AG04449 (cell line): Measurements from ENCODE around the gene CHST8.

Source experiments
- CTCF ChIA-PET: fragments of 350-600 bp; formaldehyde crosslinking; extraction: SDS; loops from one replicate; lab custom pipeline; 2021; ENCODE audit warnings: antibody characterized with exemption; lab: Yijun Ruan, JAX
- POLR2A ChIA-PET: fragments of 400-600, 350-600 bp; formaldehyde crosslinking; extraction: SDS; loops from one replicate; lab custom pipeline; 2020; ENCODE audit warnings: antibody characterized with exemption, inconsistent platforms; lab: Yijun Ruan, JAX
- DNase-seq: peaks from one replicate; pipeline ENCODE4 v3.0.0-alpha.2; 2010; ENCODE audit warnings: low read depth, low spot score
- H3K4me3 ChIP-seq: 2 replicates; pipeline ENCODE4 v1.5.1; 2011; ENCODE audit warnings: low read depth, mild to moderate bottlenecking, control low read depth, low read length
- CTCF ChIP-seq: IDR thresholded peaks from one replicate; pipeline ENCODE4 v1.5.1; 2011; ENCODE audit warnings: mild to moderate bottlenecking, moderate library complexity, low read length, control low read depth, inconsistent platforms; ENCODE audit not compliant: insufficient read depth; ENCODE audit errors: missing control alignments

Gene CHST8

GRCh38 chr19:33678796-33679585, 57.2 kb downstream of the CHST8 start:
- no peak for TF ChIP-seq CTCF
- ChIA-PET CTCF (no interaction called here), POLR2A (no interaction called here)
- DNase-seq: no peak
- H3K4me3 ChIP-seq: no peak overlapping the region

- H3K4me3 ChIP-seq: no peak overlapping the region
- CTCF ChIA-PET: no interaction called here
- POLR2A ChIA-PET: no interaction called here
- no peak for TF ChIP-seq CTCF
- no peak for DNase-seq
Observed at GRCh38 chr19:33679696-33680095, 57.9 kb downstream of the CHST8 start.

- ChIA-PET POLR2A (no interaction called here), CTCF (no interaction called here)
- TF ChIP-seq CTCF: no peak
- no peak for DNase-seq
- H3K4me3 ChIP-seq: no peak overlapping the region
Observed at GRCh38 chr19:33681081-33681680, 59.4 kb downstream of the CHST8 start.

GRCh38 chr19:33683881-33684537, 62.3 kb downstream of the CHST8 start:
- no peak overlapping the region for H3K4me3 ChIP-seq
- POLR2A ChIA-PET: no interaction called here
- DNase-seq: no peak

GRCh38 chr19:33684538-33685232, 62.9 kb downstream of the CHST8 start:
- DNase-seq: no peak
- ChIA-PET POLR2A (no interaction called here), CTCF (no interaction called here)
- no peak for TF ChIP-seq CTCF
- no peak overlapping the region for H3K4me3 ChIP-seq

More at GRCh38 chr19:33683881-33684537, 62.3 kb downstream of the CHST8 start:
- CTCF ChIA-PET: interaction anchor here (1.1 kb wide), 1 partner anchor 314 kb away, joined by 3 read pairs; no protein-coding TSS in a partner anchor
- TF ChIP-seq CTCF: no peak
